Lower lobe of right lung (tissue), 2 donors: ENCODE data around the gene MRS2. TPM values are rescaled to one million over a fixed set of nuclear protein-coding genes. Genes with fewer than 3 reads are reported as not detected.
"Not testable (repeated sequence)": the region's sequence is repeated elsewhere in the genome, so short reads cannot be mapped to it uniquely, and the experiment has no call there.

Experiments used
- ATAC-seq, 2 donors: fragments of 200-7000 bp; cut with Tn5 transposase; one replicate each; pipeline ENCODE4 v1.9.1; 2020 to 2022; ENCODE audit warnings: mild to moderate bottlenecking in 2 of 2, moderate library complexity in 2 of 2
- DNase-seq: peaks from one replicate; pipeline ENCODE4 v3.0.0-alpha.2; 2020
- H3K27ac ChIP-seq: fragments of 200-600 bp; one replicate; pipeline ENCODE4 v1.8.0; 2022
- H3K27me3 ChIP-seq: fragments of 200-600 bp; one replicate; pipeline ENCODE4 v1.8.0; 2022; ENCODE audit warnings: low read depth
- H3K36me3 ChIP-seq: fragments of 200-600 bp; one replicate; pipeline ENCODE4 v1.8.0; 2022; ENCODE audit warnings: mild to moderate bottlenecking
- H3K4me1 ChIP-seq: fragments of 200-600 bp; one replicate; pipeline ENCODE4 v1.8.0; 2022
- H3K4me3 ChIP-seq: fragments of 200-600 bp; one replicate; pipeline ENCODE4 v1.8.0; 2022; ENCODE audit warnings: mild to moderate bottlenecking
- H3K9me3 ChIP-seq: fragments of 200-600 bp; one replicate; pipeline ENCODE4 v1.8.0; 2022
- CTCF ChIP-seq: fragments of 200-600 bp; IDR thresholded peaks from one replicate; pipeline ENCODE4 v1.8.0; 2022; ENCODE audit warnings: antibody characterized with exemption, mild to moderate bottlenecking
- intact Hi-C: fragments of 100-400 bp; cut with DNase I; formaldehyde crosslinking; loops from one replicate; pipeline ENCODE4 v1.11.0; 2022
- total RNA-seq: library from RNA; stranded (reverse); fragmentation: NEBNext Ultra II Directional; extraction: Animal tissue kit (Norgen Biotek cat#: 25700); gene quantifications from one replicate; pipeline ENCODE4 v1.2.1, GENCODE V29; 2021
- donor health status: DM: no; HTN: yes; CAD: no; lungs with severe emphysema.

Gene MRS2
- total RNA-seq, 1 donor from 2014 or later = 20.5 TPM

- Histone ChIP-seq H3K27me3 (no peaks in the 10 kb centered on the region), H3K9me3 (no peaks in the 10 kb centered on the region), H3K4me1 (no peaks in the 10 kb centered on the region), H3K4me3 (no peak overlapping the region), H3K27ac (no peak overlapping the region), H3K36me3 (no peaks in the 10 kb centered on the region)
- intact Hi-C loops = no loop called here
- TF ChIP-seq CTCF = no peak
- DNase-seq (no peak), ATAC-seq (no peak)
Measured at GRCh38 chr6:24378473-24379097, 24.2 kb upstream of the MRS2 start.

- Histone ChIP-seq H3K4me3 (no peak overlapping the region), H3K27ac (no peak overlapping the region), H3K9me3 (no peaks in the 10 kb centered on the region), H3K36me3 (no peaks in the 10 kb centered on the region), H3K27me3 (no peaks in the 10 kb centered on the region), H3K4me1 (no peaks in the 10 kb centered on the region)
- TF ChIP-seq CTCF = no peak
- no peak for ATAC-seq
- no peak for DNase-seq
- intact Hi-C loops = no loop called here
Measured at GRCh38 chr6:24381476-24382219, 21.1 kb upstream of the MRS2 start.

GRCh38 chr6:24382220-24382540, 20.6 kb upstream of the MRS2 start:
- TF ChIP-seq CTCF = no peak
- Histone ChIP-seq H3K36me3 (no peaks in the 10 kb centered on the region), H3K4me1 (no peaks in the 10 kb centered on the region), H3K27me3 (no peaks in the 10 kb centered on the region), H3K27ac (no peak overlapping the region), H3K4me3 (no peak overlapping the region), H3K9me3 (no peaks in the 10 kb centered on the region)
- ATAC-seq (no peak), DNase-seq (no peak)
- intact Hi-C loops = no loop called here

GRCh38 chr6:24382891-24383494, 19.7 kb upstream of the MRS2 start:
- H3K27ac ChIP-seq, H3K4me3 ChIP-seq, intact Hi-C loops, ATAC-seq, H3K4me1 ChIP-seq, H3K9me3 ChIP-seq, H3K27me3 ChIP-seq, H3K36me3 ChIP-seq, DNase-seq: not testable (repeated sequence)

GRCh38 chr6:24384369-24385130, 18.2 kb upstream of the MRS2 start:
- intact Hi-C loops = not testable (repeated sequence)

GRCh38 chr6:24385536-24386269, 17.0 kb upstream of the MRS2 start:
- ATAC-seq = no peak
- no peak for DNase-seq
- no peak overlapping the region for H3K27ac ChIP-seq
- TF ChIP-seq CTCF = no peak
- H3K27me3 ChIP-seq = no peaks in the 10 kb centered on the region
- no peaks in the 10 kb centered on the region for H3K36me3 ChIP-seq
- intact Hi-C loops = no loop called here
- H3K4me1 ChIP-seq = no peaks in the 10 kb centered on the region
- H3K4me3 ChIP-seq = no peak overlapping the region
- H3K9me3 ChIP-seq = no peaks in the 10 kb centered on the region

More at GRCh38 chr6:24384369-24385130, 18.2 kb upstream of the MRS2 start:
- H3K4me1 ChIP-seq, ATAC-seq, H3K36me3 ChIP-seq, H3K27ac ChIP-seq, H3K9me3 ChIP-seq, H3K4me3 ChIP-seq, DNase-seq, H3K27me3 ChIP-seq: not testable (repeated sequence)
